Transverse colon (tissue), 3 donors: ENCODE data around the gene DQX1.

Experiments used
- CTCF ChIP-seq, 5 experiments: fragments of 200-600 bp in 3 of 5; fragments of 450-650 bp in 2 of 5; sonication (generic) in 3 of 5; IDR thresholded peaks; 1 replicate in 2 of 5; 2 replicates in 3 of 5; pipeline ENCODE4 v1.5.1; 2016 to 2017; ENCODE audit warnings: antibody characterized with exemption in 5 of 5, inconsistent platforms in 3 of 5, mild to moderate bottlenecking in 2 of 5, moderate library complexity in 1 of 5
- POLR2A ChIP-seq: fragments of 450-650 bp; IDR thresholded peaks from one replicate; pipeline ENCODE4 v1.6.1; 2016; ENCODE audit warnings: antibody characterized with exemption, mild to moderate bottlenecking, moderate library complexity

GRCh38 chr2:74540291-74540690, 14.3 kb upstream of the DQX1 start:
- TF ChIP-seq CTCF (IDR thresholded peaks at IDR 0.05), result no peak
- no peak for TF ChIP-seq POLR2A
